Measurements from ENCODE around the gene CGB8. TPM values are rescaled to one million over a fixed set of nuclear protein-coding genes. Genes with fewer than 3 reads are reported as not detected.
"Not testable (repeated sequence)": the region's sequence is repeated elsewhere in the genome, so short reads cannot be mapped to it uniquely, and the experiment has no call there.

Gene CGB8
- total RNA-seq, 2 donors from 2014 or later: not detected

DNA sequence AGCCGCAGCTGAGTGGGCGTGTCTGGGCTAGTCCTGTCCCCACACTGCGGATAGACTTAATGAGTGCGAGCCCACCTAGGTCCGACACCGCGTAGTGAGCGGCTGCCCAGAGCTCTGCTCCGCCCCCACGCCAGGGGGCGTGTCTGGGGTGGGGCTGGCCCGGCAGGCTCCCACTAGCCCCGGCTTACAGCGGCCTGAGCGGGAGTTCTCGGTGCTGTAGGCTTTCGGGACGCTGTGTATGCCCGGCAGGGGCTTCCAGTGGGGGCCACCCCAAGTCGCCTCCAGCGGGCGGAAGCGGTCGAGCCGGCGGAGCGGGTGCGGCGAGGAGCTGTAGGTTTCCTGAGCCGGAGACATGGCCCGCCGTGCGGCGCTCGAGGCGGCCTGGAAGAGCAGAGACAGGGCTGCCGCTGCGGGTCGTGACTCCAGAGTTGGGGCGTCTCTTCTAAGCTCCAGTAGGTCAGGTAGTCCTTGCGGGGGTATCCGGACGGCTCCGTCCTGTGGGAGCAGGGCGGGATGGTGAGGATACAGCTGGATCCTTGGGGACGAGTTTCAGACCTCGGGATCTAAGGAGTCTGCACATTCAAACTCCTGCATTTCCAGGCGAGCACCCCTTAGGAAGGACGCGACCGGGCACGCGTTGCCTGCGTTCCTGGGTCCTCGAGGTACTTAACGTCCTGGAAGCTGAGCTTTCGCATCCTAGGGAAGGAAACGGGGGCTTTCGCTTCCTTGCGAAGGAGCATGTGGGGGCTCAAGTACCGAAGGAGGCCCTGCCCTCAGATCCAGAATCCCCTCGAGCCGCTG, 7.4 kb upstream of the CGB8 start:
- Histone ChIP-seq H3K27me3 (peaks cover 3 to 14% of the 10 kb centered on the region in 2 donors), H3K27ac (no peak overlapping the region), H3K4me3 (peak overlapping the region; percentile 31 to 40), H3K9me3 (no peaks in the 10 kb centered on the region), H3K4me1 (peaks cover 25% of the 10 kb centered on the region), H3K36me3 (replicated peaks in 1 of 2; ENCODE audit: insufficient read depth in 1 of 2, low read depth in 2 of 2) (no peaks in the 10 kb centered on the region)
- TF ChIP-seq POLR2A (IDR thresholded peaks at IDR 0.05): no peak
- TF ChIP-seq, protein P1, sequence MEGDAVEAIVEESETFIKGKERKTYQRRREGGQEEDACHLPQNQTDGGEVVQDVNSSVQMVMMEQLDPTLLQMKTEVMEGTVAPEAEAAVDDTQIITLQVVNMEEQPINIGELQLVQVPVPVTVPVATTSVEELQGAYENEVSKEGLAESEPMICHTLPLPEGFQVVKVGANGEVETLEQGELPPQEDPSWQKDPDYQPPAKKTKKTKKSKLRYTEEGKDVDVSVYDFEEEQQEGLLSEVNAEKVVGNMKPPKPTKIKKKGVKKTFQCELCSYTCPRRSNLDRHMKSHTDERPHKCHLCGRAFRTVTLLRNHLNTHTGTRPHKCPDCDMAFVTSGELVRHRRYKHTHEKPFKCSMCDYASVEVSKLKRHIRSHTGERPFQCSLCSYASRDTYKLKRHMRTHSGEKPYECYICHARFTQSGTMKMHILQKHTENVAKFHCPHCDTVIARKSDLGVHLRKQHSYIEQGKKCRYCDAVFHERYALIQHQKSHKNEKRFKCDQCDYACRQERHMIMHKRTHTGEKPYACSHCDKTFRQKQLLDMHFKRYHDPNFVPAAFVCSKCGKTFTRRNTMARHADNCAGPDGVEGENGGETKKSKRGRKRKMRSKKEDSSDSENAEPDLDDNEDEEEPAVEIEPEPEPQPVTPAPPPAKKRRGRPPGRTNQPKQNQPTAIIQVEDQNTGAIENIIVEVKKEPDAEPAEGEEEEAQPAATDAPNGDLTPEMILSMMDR (IDR thresholded peaks at IDR 0.05): peak in 4 of 7 experiments; percentile 23 to 45 (median 32)
- 0 to 1% methylated on average over 4 to 63 of the region's 63 CpGs for WGBS, 2 donors
- peak; percentile 70 for ATAC-seq
- DNase-seq: peak; percentile 47 to 68 (median 53)
- intact Hi-C loops (cut with DNase I): no loop called here

DNA sequence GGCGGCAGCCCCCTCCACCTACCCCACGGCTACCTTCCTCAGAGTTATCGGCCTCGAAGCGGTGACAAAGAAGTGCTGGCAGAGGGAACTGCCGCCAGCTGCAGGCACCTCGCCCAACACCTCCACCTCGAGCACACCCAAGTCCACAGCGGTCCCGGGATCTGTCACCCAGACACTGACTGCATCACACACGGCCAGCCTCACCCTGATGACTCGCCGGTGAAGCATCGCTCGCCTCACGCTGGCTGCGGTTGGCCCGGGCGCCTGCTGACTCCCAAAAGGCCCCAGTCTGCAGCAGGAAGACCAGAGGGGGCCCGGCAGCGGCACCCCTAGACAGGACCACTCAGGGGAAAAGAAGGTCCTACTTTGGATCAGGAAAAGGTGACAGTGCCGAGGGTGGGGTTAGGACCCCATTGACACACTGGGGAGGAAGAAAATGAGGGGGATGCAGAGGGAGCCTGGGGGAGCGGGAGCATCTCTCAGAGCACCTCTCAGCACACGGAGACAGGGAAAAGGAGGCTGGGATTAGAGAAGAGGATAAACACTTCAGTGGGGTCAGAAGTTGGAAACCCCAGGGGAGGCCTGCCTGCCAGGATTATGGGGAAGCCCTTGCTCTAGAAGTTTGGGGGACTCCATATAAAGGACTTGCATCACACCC, 1.6 kb upstream of the CGB8 start:
- intact Hi-C loops (cut with DNase I); H3K27me3 ChIP-seq; H3K36me3 ChIP-seq (replicated peaks in 1 of 2; ENCODE audit: insufficient read depth in 1 of 2, low read depth in 2 of 2); H3K9me3 ChIP-seq; ATAC-seq; H3K27ac ChIP-seq; H3K4me3 ChIP-seq; DNase-seq; H3K4me1 ChIP-seq: not testable (repeated sequence)
- 69% methylated on average over 11 to 24 of the region's 24 CpGs for WGBS, 2 donors

DNA sequence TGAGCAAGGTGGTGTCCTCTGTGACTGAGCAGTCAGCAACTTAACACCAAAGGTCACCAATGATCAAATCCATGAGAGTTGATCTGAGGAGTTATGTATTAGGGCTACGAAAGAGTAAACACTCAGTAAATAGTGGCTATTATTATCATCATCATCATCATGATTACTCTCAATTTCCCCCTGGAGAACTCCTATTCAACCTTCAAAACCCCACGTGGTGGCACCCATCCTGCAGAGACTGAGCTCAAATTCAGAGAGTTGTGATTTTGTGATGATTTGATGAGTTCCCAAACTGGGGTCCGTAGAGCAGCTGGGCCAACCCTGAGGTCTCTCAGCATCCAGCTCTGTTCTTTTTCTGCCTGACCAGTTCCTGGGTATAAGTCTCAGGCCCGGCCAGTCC, 923 bp upstream of the CGB8 start:
- H3K9me3 ChIP-seq; H3K36me3 ChIP-seq (replicated peaks in 1 of 2; ENCODE audit: insufficient read depth in 1 of 2, low read depth in 2 of 2); H3K4me1 ChIP-seq; DNase-seq; H3K27ac ChIP-seq; H3K27me3 ChIP-seq; H3K4me3 ChIP-seq; ATAC-seq; intact Hi-C loops (cut with DNase I): not testable (repeated sequence)
- WGBS, 2 donors: 52 to 59% methylated on average over 3 of the region's 4 CpGs

DNA sequence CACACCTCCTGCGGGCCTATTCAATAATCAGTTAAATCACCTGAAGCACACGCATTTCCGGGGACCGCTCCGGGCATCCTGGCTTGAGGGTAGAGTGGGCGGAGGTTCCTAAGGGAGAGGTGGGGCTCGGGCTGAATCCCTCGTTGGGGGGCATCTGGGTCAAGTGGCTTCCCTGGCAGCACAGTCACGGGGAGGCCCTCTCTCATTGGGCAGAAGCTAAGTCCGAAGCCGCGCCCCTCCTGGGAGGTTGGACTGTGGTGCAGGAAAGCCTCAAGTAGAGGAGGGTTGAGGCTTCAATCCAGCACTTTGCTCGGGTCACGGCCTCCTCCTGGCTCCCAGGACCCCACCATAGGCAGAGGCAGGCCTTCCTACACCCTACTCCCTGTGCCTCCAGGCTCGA, 5.4 kb downstream of the CGB8 start, which contains the start of gene CGB5:
TSS of gene CGB5 (plus strand) at position 301 of the 400 bp plus-strand sequence. CDS start 362 bp downstream, outside the sequence.
- DNase-seq; H3K9me3 ChIP-seq; H3K27ac ChIP-seq; H3K4me3 ChIP-seq; intact Hi-C loops (cut with DNase I); H3K27me3 ChIP-seq; ATAC-seq; H3K36me3 ChIP-seq (replicated peaks in 1 of 2; ENCODE audit: insufficient read depth in 1 of 2, low read depth in 2 of 2); H3K4me1 ChIP-seq: not testable (repeated sequence)
- WGBS, 2 donors: 67% methylated on average over 8 of the region's 15 CpGs; no CpG with 5 or more reads in 1 of the 2 donors

DNA sequence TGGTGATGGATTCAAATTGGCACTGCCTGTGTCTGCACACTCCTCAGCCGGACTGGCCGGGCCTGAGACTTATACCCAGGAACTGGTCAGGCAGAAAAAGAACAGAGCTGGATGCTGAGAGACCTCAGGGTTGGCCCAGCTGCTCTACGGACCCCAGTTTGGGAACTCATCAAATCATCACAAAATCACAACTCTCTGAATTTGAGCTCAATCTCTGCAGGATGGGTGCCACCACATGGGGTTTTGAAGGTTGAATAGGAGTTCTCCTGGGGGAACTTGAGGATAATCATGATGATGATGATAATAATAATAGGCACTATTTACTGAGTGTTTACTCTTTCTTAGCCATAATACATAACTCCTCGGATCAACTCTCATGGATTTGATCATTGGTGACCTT, 6.2 kb downstream of the CGB8 start:
- H3K27ac ChIP-seq; DNase-seq; H3K4me3 ChIP-seq; intact Hi-C loops (cut with DNase I); H3K27me3 ChIP-seq; H3K9me3 ChIP-seq; H3K36me3 ChIP-seq (replicated peaks in 1 of 2; ENCODE audit: insufficient read depth in 1 of 2, low read depth in 2 of 2); ATAC-seq; H3K4me1 ChIP-seq: not testable (repeated sequence)
- 60 to 79% methylated on average over 1 to 3 of the region's 4 CpGs for WGBS, 2 donors

DNA sequence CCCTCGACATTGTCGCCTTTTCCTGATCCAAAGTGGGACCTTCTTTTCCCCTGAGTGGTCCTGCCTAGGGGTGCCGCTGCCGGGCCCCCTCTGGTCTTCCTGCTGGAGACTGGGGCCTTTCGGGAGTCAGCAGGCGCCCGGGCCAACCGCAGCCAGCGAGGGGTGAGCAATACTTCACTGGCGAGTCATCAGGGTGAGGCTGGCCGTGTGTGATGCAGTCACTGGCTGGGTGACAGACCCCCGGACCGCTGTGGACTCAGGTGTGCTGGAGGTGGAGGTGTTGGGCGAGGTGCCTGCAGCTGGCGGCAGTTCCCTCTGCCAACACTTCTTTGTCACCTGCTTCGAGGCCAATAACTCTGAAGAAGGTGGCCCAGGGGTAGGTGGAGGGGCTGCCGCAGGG, 6.7 kb downstream of the CGB8 start:
- Histone ChIP-seq H3K9me3 (no peaks in the 10 kb centered on the region), H3K27ac (no peak overlapping the region), H3K4me3 (no peak overlapping the region), H3K27me3 (no peaks in the 10 kb centered on the region), H3K4me1 (no peaks in the 10 kb centered on the region), H3K36me3 (replicated peaks in 1 of 2; ENCODE audit: insufficient read depth in 1 of 2, low read depth in 2 of 2) (no peaks in the 10 kb centered on the region)
- intact Hi-C loops (cut with DNase I): no loop called here
- ATAC-seq (no peak), DNase-seq (no peak)
- no peak for TF ChIP-seq POLR2A (IDR thresholded peaks at IDR 0.05)
- TF ChIP-seq, protein P1 (IDR thresholded peaks at IDR 0.05): no peak
- WGBS, 2 donors: 59 to 62% methylated on average over 11 to 17 of the region's 17 CpGs

DNA sequence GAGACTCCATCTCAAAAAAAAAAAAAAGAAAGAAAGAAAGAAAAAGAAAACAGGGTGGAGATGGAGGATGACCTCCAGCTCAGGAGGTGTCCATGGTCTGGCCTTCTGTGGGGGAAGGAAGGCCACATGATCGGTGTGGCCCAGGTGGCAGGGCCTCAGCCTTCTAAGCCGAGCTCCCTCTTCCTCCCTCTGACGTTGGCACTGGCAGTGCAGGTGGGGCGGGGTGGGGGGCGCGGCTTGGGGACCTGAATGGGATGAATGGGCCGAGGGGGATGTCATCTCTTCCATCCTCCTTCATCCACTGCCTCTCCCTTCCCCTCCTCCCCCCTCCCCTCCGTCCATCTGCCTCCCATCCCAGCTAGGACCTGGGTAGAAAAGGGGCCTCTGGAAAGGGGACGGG, 9.2 kb downstream of the CGB8 start:
- intact Hi-C loops (cut with DNase I); ATAC-seq: not testable (repeated sequence)

DNA sequence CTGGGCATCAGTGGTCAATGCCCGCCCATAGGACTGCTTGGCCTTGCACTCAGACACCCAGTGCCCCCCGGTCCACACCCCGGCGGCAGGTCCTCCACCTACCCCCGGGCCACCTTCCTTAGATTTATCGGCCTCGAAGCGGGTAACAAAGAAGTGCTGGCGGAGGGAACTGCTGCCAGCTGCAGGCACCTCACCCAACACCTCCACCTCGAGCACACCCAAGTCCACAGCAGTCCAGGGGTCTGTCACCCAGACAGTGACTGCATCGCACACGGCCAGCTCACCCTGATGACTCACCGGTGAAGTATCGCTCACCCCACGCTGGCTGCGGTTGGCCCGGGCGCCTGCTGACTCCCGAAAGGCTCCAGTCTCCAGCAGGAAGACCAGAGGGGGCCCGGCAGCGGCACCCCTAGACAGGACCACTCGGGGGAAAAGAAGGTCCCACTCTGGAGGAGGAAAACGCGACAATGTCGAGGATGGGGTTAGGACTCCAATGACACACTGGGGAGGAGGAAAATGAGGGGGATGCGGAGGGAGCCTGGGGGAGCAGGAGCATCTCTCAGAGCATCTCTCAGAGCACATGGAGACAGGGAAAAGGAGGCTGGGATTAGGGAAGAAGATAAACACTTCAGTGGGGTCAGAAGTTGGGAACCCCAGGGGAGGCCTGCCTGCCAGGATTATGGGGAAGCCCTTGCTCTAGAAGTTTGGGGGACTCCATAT, 10.2 kb downstream of the CGB8 start:
- ATAC-seq; H3K27me3 ChIP-seq; H3K9me3 ChIP-seq; H3K36me3 ChIP-seq (replicated peaks in 1 of 2; ENCODE audit: insufficient read depth in 1 of 2, low read depth in 2 of 2); H3K27ac ChIP-seq; intact Hi-C loops (cut with DNase I); H3K4me1 ChIP-seq; H3K4me3 ChIP-seq; DNase-seq: not testable (repeated sequence)
- WGBS, 2 donors: 67 to 80% methylated on average over 26 of the region's 26 CpGs

More for the DNA sequence above, 9.2 kb downstream of the CGB8 start:
- not testable (repeated sequence) for H3K4me1 ChIP-seq; DNase-seq; H3K36me3 ChIP-seq (replicated peaks in 1 of 2; ENCODE audit: insufficient read depth in 1 of 2, low read depth in 2 of 2); H3K27me3 ChIP-seq; H3K9me3 ChIP-seq; H3K27ac ChIP-seq; H3K4me3 ChIP-seq
- WGBS, 2 donors: 45 to 52% methylated on average over 7 to 8 of the region's 9 CpGs

DNA sequence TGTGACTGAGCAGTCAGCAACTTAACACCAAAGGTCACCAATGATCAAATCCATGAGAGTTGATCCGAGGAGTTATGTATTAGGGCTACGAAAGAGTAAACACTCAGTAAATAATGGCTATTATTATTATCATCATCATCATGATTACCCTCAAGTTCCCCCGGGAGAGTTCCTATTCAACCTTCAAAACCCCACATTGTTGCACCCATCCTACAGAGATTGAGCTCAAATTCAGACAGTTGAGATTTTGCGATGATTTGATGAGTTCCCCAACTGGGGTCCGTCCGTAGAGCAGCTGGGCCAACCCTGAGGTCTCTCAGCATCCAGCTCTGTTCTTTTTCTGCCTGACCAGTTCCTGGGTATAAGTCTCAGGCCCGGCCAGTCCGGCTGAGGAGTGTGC, 10.8 kb downstream of the CGB8 start:
- DNase-seq; H3K9me3 ChIP-seq; H3K27ac ChIP-seq; H3K36me3 ChIP-seq (replicated peaks in 1 of 2; ENCODE audit: insufficient read depth in 1 of 2, low read depth in 2 of 2); H3K27me3 ChIP-seq; H3K4me1 ChIP-seq; ATAC-seq; H3K4me3 ChIP-seq; intact Hi-C loops (cut with DNase I): not testable (repeated sequence)
- 82 to 97% methylated on average over 8 of the region's 8 CpGs for WGBS, 2 donors

Measured in body of pancreas (tissue), 4 donors.